LNCaP clone FGC (cell line): ENCODE measurements around the gene AIFM1.

Source experiments
- DNase-seq: peaks from one replicate; pipeline ENCODE4 v3.0.0-alpha.2; 2011; ENCODE audit warnings: low read depth
- H3K4me3 ChIP-seq: 2 replicates; pipeline ENCODE4 v1.5.1; 2011; ENCODE audit warnings: mild to moderate bottlenecking, low read depth, low read length, control low read depth
- TF ChIP-seq, protein P1 (sequence below): IDR thresholded peaks from 2 replicates; pipeline ENCODE4 v1.5.1; 2012; ENCODE audit warnings: mild to moderate bottlenecking; ENCODE audit not compliant: control insufficient read depth, insufficient read depth; ENCODE audit errors: extremely low read depth

AIFM1 gene

DNA sequence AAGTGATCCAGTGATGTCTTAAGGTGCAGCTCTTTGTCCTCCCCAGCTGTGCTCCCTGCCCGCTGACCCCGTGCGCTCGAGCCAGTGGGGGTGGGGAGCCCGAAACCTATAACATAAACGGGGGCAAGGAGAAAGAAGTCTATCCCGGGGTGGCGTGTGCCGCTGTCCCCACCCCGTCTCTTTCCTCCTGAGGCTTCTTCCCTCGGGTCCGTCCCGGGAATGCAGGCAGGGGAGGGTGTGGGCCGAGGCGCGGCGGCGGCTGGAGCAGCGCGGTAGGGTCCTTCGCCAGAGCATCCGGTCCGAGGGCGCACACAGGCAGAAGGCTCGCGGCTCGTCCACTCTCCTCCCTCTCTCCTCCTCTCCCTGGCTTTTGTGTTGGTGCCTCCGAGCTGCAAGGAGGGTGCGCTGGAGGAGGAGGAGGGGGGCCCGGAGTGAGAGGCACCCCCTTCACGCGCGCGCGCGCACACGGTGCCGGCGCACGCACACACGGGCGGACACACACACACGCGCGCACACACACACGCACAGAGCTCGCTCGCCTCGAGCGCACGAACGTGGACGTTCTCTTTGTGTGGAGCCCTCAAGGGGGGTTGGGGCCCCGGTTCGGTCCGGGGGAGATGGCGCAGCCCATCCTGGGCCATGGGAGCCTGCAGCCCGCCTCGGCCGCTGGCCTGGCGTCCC, 5.9 kb upstream of the AIFM1 start, which contains the start of gene RAB33A:
RAB33A (plus strand) TSS at position 517 of the 681 bp plus-strand sequence; CDS start at position 618, 101 bp downstream.
- TF ChIP-seq, protein P1, sequence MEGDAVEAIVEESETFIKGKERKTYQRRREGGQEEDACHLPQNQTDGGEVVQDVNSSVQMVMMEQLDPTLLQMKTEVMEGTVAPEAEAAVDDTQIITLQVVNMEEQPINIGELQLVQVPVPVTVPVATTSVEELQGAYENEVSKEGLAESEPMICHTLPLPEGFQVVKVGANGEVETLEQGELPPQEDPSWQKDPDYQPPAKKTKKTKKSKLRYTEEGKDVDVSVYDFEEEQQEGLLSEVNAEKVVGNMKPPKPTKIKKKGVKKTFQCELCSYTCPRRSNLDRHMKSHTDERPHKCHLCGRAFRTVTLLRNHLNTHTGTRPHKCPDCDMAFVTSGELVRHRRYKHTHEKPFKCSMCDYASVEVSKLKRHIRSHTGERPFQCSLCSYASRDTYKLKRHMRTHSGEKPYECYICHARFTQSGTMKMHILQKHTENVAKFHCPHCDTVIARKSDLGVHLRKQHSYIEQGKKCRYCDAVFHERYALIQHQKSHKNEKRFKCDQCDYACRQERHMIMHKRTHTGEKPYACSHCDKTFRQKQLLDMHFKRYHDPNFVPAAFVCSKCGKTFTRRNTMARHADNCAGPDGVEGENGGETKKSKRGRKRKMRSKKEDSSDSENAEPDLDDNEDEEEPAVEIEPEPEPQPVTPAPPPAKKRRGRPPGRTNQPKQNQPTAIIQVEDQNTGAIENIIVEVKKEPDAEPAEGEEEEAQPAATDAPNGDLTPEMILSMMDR: no peak
- peak within 1 kb of the TSS; percentile 29 for H3K4me3 ChIP-seq
- DNase-seq: no peak

DNA sequence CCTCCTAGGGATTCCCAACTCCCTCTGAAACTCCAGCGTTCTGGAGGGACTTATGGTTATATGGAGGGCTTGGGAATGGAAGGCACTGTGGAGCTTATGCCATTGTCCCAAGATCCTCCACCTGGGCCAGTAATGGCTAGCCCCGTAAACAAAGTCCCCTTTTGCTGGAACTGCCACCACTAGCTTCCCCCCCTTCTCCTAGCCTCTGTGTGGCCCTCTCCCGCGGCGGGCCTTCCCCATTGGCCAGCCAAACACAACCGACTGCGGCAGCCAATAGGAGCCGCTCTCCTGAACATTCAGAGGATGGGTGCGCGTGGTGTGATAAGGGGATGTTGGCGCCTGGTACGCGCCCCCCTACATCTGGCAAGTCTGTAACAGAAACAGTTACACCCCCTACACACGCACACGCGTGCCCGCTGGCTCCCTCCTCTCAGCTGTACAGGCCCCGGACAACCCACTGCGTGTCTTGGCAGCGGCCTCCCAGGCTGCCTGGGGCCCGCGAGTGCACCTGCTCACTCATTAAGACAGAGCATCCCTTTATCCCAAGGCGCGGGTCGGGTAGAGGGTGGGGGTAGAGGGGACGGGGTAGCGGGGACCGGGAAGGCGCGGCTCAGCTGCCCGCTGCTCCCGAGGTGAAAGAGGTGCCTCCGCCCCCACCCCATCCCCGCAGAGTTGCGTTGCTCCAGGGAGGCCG, 5.3 kb upstream of the AIFM1 start:
- peak overlapping the region; percentile 29; the same call in 1 of the 2 replicates for H3K4me3 ChIP-seq
- DNase-seq: no peak
- TF ChIP-seq, protein P1: no peak

DNA sequence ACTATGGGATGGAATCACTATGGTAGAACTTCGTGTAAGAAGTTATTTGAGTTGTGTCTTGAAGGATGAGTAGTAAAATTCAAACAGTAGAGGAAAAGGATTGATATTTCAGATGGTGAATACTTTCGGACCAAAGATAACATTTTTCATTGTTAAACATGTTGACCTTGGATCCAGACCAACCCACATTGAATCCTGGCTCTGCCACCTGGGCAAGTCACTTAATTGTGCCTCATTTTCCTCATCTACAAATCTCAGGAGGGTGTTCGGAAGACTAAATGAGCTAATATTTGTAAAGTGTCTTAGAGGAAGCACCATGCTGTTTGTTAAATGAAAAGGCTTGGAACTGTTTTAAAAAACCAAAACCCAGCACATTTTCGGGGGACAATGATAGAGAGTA, 1.4 kb upstream of the AIFM1 start:
- no peak for DNase-seq
- TF ChIP-seq, protein P1: no peak
- peak overlapping the region; percentile 74 for H3K4me3 ChIP-seq

DNA sequence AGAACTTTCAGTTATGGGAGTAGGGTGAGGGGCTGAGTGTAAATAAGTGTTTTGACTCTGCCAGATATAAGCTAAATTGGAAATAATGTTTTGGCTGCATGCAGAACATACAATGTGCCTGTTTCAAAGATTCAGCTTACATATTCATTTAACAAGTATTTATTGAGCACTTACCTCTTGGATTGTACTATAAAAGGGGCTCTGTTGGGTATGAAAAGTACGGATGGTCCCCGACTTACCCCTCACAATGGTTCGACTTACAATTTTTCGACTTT, 799 bp upstream of the AIFM1 start:
- DNase-seq: no peak
- peak overlapping the region; percentile 74 for H3K4me3 ChIP-seq
- TF ChIP-seq, protein P1: no peak

DNA sequence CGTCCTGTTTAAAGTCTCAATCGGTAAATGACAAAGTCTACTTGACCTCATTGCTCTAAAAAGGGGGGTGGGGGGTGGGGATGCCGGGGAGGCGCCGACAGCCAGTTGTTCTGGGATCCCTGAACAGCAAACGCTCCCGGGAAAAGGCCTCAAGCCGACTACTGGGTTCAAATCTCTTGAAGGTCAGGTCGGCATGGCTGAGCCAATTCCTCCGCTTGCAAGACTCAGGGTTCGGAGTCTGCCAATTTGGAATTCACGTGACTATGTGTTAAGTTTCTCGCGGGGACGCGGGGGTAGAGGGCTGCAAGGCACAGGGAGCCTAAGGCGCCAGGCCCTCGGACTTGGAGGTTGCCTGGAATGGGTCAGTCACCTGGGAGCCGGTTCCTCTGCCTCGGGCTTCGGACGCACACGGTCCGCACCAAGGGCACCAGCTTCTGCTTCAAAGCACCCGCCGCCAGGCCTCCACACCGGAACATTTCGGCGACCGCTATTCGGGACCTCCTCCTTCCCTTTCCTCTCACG, 399 bp downstream of the AIFM1 start:
- H3K4me3 ChIP-seq: peak overlapping the region; percentile 74
- TF ChIP-seq, protein P1: no peak
- DNase-seq: peak; percentile 19

DNA sequence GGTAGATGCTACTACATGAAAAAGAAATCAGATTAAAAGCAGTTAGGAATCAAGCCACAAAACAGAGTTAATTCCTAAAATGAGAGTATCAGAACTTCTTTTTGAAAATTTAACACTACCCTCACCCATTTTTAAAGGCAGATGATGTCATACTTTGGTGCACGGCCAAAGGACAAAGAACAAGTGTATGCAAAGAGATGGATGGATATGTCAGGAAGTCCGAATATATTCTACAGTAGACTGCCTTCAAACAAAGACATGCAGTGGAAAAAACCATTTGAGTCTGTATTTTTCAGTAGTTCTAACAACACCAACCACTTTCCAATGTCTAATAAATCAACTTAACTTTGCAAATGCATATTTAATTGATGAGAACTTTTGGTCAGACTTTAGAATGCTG, 2.2 kb downstream of the AIFM1 start:
- no peak for DNase-seq
- TF ChIP-seq, protein P1: no peak

More for the DNA sequence above, 2.2 kb downstream of the AIFM1 start:
- no peak overlapping the region for H3K4me3 ChIP-seq
